GM12878 (cell line): ENCODE results near the gene ZNF71. TPM values are rescaled to one million over a fixed set of nuclear protein-coding genes. Genes with fewer than 3 reads are reported as not detected.
A peak's percentile ranks its signal among the peaks of the same experiment; 100 is the strongest.

Source experiments
- ATAC-seq: fragments of 200-7000 bp; cut with Tn5 transposase; 3 replicates; pipeline ENCODE4 v1.9.1; 2020; ENCODE audit warnings: mild to moderate bottlenecking, moderate library complexity
- BruUV-seq: library from RNA; stranded (reverse); fragments of 400-500 nt; replicated peaks from 2 replicates; lab custom pipeline; 2021; lab: Mats Ljungman, UMichigan
- CTCF ChIA-PET: fragments of 300-600 bp; sonication (Branson Sonifier 250); formaldehyde crosslinking; extraction: SDS; loops from one replicate; lab custom pipeline; 2021; ENCODE audit warnings: inconsistent platforms; lab: Yijun Ruan, JAX
- POLR2A ChIA-PET: fragments of 350-600 bp; formaldehyde crosslinking; extraction: SDS; loops from one replicate; lab custom pipeline; 2021; ENCODE audit warnings: inconsistent platforms; lab: Charles Lee
- RAD21 ChIA-PET: fragments of 300-600 bp; sonication (Branson Sonifier 250); formaldehyde crosslinking; loops from one replicate; lab custom pipeline; 2023; ENCODE audit warnings: antibody characterized with exemption; ENCODE audit not compliant: unreplicated experiment; lab: Charles Lee
- SMC1A ChIA-PET: fragments of 300-600 bp; sonication (Branson Sonifier 250); formaldehyde crosslinking; loops from one replicate; lab custom pipeline; 2023; ENCODE audit not compliant: unreplicated experiment, uncharacterized antibody; lab: Charles Lee
- DNase-seq: peaks from one replicate; pipeline ENCODE4 v3.0.0-alpha.2; 2011; ENCODE audit warnings: low read depth, low spot score
- FAIRE-seq: peaks from 3 replicates; lab custom pipeline; 2011; peaks lifted over from hg19 to GRCh38; lab: Jason Lieb, UNC
- H2AFZ ChIP-seq: 2 replicates; pipeline ENCODE4 v1.6.0; 2011; ENCODE audit warnings: low read depth, low read length, control low read depth; ENCODE audit not compliant: control insufficient read depth
- H3K27ac ChIP-seq: 2 replicates; pipeline ENCODE4 v1.5.1; 2011; ENCODE audit warnings: control low read depth; ENCODE audit not compliant: control insufficient read depth, insufficient read depth
- H3K27me3 ChIP-seq, 2 experiments: replicated peaks in 1 of 2; 2 replicates each; pipeline versions ENCODE4 v1.6.0 to v1.6.1; 2011; ENCODE audit warnings: low read length in 1 of 2; ENCODE audit not compliant: control insufficient read depth in 2 of 2, insufficient read depth in 2 of 2
- H3K36me3 ChIP-seq, 2 experiments: 2 replicates each; pipeline ENCODE4 v1.5.1; 2011; ENCODE audit warnings: low read length in 1 of 2; ENCODE audit not compliant: control insufficient read depth in 2 of 2, insufficient read depth in 2 of 2
- H3K4me1 ChIP-seq: 2 replicates; pipeline ENCODE4 v1.6.1; 2011; ENCODE audit warnings: mild to moderate bottlenecking, low read length, moderate library complexity, mixed read lengths; ENCODE audit not compliant: control insufficient read depth, insufficient read depth
- H3K4me2 ChIP-seq: 2 replicates; pipeline ENCODE4 v1.6.0; 2011; ENCODE audit warnings: control low read depth; ENCODE audit not compliant: control insufficient read depth, insufficient read depth
- H3K4me3 ChIP-seq: fragments of 200-600 bp; sonication (generic); 2 replicates; pipeline ENCODE4 v1.5.1; 2016
- H3K79me2 ChIP-seq: 2 replicates; pipeline ENCODE4 v1.6.0; 2011; ENCODE audit warnings: low read length; ENCODE audit not compliant: control insufficient read depth, insufficient read depth
- H3K9ac ChIP-seq: 2 replicates; pipeline ENCODE4 v1.8.0; 2011; ENCODE audit warnings: low read length, control low read depth, mixed read lengths; ENCODE audit not compliant: control insufficient read depth, insufficient read depth
- H3K9me3 ChIP-seq: replicated peaks from 3 replicates; pipeline ENCODE4 v1.5.1; 2011; ENCODE audit warnings: mild to moderate bottlenecking, low read length; ENCODE audit not compliant: control insufficient read depth, insufficient read depth
- H4K20me1 ChIP-seq: 2 replicates; pipeline ENCODE4 v1.6.0; 2011; ENCODE audit not compliant: control insufficient read depth, insufficient read depth
- ETV6 ChIP-seq, 2 experiments: fragments of 450-650 bp in 1 of 2; IDR thresholded peaks in 1 of 2; conservative IDR thresholded peaks in 1 of 2; 2 replicates each; pipeline ENCODE4 v1.6.1; 2014; ENCODE audit warnings: antibody characterized with exemption in 1 of 2, borderline replicate concordance in 1 of 2, low read depth in 1 of 2, mild to moderate bottlenecking in 1 of 2, moderate library complexity in 1 of 2
- FOXK2 ChIP-seq: fragments of 450-650 bp; IDR thresholded peaks from 2 replicates; pipeline ENCODE4 v1.6.1; 2017; ENCODE audit warnings: mild to moderate bottlenecking, moderate library complexity
- MTA2 ChIP-seq: fragments of 450-650 bp; IDR thresholded peaks from 2 replicates; pipeline ENCODE4 v1.6.1; 2016; ENCODE audit warnings: low read depth, mild to moderate bottlenecking, moderate library complexity
- WGBS: methylation state at CpG from one replicate; pipeline ENCODE4 v1.1.6; 2016; ENCODE audit warnings: low lambda C conversion rate; ENCODE audit not compliant: insufficient replicate concordance, insufficient coverage; ENCODE audit errors: missing lambda C conversion rate; 5-methylcytosine and 5-hydroxymethylcytosine counted together
- in situ Hi-C: fragments of 300-500 bp; cut with MboI; formaldehyde crosslinking; loops from 9 replicates; pipeline ENCODE4 v1.14.3; 2018; ENCODE audit warnings: mixed read lengths
- intact Hi-C: fragments of 100-400 bp; cut with micrococcal nuclease; formaldehyde crosslinking; loops from one replicate; pipeline ENCODE4 v1.14.2; 2022; ENCODE audit not compliant: unreplicated experiment
- polyA plus RNA-seq, 11 experiments: library from polyadenylated mRNA; depleted of rRNA in 4 of 11; unstranded in 6 of 11; stranded (reverse) in 5 of 11; fragments of >200 nt; fragmentation: Nextera tagmentation in 4 of 11; fragmentation: Illumina TruSeq in 1 of 11; extraction: Ambion mirVana in 4 of 11; extraction: Trizol in 1 of 11; gene quantifications; 1 replicate in 1 of 11; 2 replicates in 10 of 11; pipeline versions ENCODE4 v1.2.1 to v1.2.3, GENCODE V29; 2011 to 2016; ENCODE audit warnings: inconsistent platforms in 2 of 11, missing spikeins in 2 of 11, low read depth in 1 of 11
- total RNA-seq, 4 experiments: library from RNA; depleted of rRNA in 3 of 4; stranded (reverse); fragments of >200 nt in 3 of 4; fragmentation: Illumina TruSeq in 1 of 4; extraction: Trizol in 1 of 4; gene quantifications; 2 replicates each; pipeline versions ENCODE4 v1.2.1 to v1.2.3, GENCODE V29; 2013 to 2021
- TF ChIP-seq, protein P1 (sequence below): fragments of 450-650 bp; IDR thresholded peaks from 2 replicates; pipeline ENCODE4 v1.6.1; 2014; ENCODE audit warnings: mild to moderate bottlenecking

ZNF71 gene
- total and polyA plus RNA-seq, 10 of the 15 experiments (the other 5 are each of a cell fraction or from before 2014, with no cell fraction given) = 0.48 to 5.7 (median 3.5) TPM

DNA sequence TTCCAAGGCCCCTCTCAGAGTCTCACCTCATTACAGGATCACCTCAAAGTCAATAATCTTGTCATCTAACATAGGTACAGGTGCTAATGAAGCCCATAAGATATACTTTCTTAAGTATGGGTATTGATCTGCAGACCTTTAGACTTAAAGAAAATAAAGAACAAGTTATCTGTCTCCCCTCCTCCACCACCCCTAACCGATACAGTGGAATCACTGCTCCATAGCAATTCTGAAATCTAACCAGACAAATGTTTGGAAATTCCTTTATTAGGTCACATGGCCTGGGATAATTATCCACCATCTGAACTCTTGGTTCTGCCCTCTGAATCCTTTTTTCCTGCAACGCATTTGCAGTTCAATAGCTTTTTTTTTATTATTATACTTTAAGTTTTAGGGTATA lies 32.3 kb upstream of the ZNF71 start (continued):
- TF ChIP-seq, protein P1, sequence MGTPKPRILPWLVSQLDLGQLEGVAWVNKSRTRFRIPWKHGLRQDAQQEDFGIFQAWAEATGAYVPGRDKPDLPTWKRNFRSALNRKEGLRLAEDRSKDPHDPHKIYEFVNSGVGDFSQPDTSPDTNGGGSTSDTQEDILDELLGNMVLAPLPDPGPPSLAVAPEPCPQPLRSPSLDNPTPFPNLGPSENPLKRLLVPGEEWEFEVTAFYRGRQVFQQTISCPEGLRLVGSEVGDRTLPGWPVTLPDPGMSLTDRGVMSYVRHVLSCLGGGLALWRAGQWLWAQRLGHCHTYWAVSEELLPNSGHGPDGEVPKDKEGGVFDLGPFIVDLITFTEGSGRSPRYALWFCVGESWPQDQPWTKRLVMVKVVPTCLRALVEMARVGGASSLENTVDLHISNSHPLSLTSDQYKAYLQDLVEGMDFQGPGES = no peak

DNA sequence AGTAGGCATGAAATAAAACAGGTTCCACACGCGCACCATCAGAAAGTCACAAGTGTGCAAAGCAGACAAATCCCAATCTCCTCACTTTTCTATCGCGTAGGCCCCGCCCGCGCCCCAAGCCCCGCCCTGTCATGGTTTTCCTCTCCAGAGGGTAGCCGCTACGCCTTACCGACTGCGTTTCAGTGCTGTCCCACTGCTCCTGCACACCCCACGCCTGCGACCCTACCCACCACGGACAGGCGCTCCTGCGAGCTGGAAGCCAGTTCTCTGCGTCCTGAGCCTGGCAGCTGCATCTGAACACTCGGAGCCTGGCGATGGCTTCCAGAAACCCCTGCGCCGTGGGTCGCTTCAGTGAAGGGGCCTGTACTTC lies 28.2 kb upstream of the ZNF71 start:
- peak overlapping the region; percentile 39; the same call in 1 of the 2 replicates for H3K4me2 ChIP-seq
- intact Hi-C loops (no loop called here), in situ Hi-C loops (no loop called here)
- no peaks in the 10 kb centered on the region for H3K27me3 ChIP-seq
- peaks cover 7% of the 10 kb centered on the region; the same call in 2 of the 3 replicates for H3K9me3 ChIP-seq
- peak overlapping the region; percentile 51; the same call in 1 of the 2 replicates for H3K9ac ChIP-seq
- H3K79me2 ChIP-seq = no peaks in the 10 kb centered on the region
- TF ChIP-seq MTA2 (no peak), FOXK2 (no peak), ETV6 (conservative IDR thresholded peaks at IDR 0.05 in 1 of 2, IDR thresholded peaks at IDR 0.05 in 1 of 2; ENCODE audit: borderline replicate concordance in 1 of 2, low read depth in 1 of 2) (no peak)
- no peaks in the 10 kb centered on the region for H4K20me1 ChIP-seq
- 1% methylated on average over 15 of the region's 23 CpGs for WGBS
- BruUV-seq = no TSS peak
- DNase-seq (no peak), FAIRE-seq (no peak), ATAC-seq (peak; percentile 31)
- H3K4me3 ChIP-seq = peak overlapping the region; percentile 78
- peak overlapping the region; percentile 82 for H2AFZ ChIP-seq
- ChIA-PET SMC1A (no interaction called here), POLR2A (no interaction called here), CTCF (no interaction called here), RAD21 (no interaction called here)
- H3K4me1 ChIP-seq = no peaks in the 10 kb centered on the region
- H3K36me3 ChIP-seq = no peaks in the 10 kb centered on the region
- H3K27ac ChIP-seq = no peak overlapping the region
